BLaER1 treated with 17β-estradiol and CSF1 and Interleukin-3, amounts not matched to agents 10 nM and 100 nM (cell line): ENCODE measurements around the gene VIL1.
A peak's percentile ranks its signal among the peaks of the same experiment; 100 is the strongest.

Experiments used
- H3K27ac ChIP-seq, 11 experiments: shearing (Covaris generic); formaldehyde crosslinking; 2 replicates each; pipeline ENCODE4 v1.8.1; 2022
- H3K27me3 ChIP-seq, 11 experiments: shearing (Covaris generic); formaldehyde crosslinking; 2 replicates each; pipeline ENCODE4 v1.8.1; 2022
- H3K36me3 ChIP-seq, 11 experiments: shearing (Covaris generic); formaldehyde crosslinking; 2 replicates each; pipeline ENCODE4 v1.8.1; 2022
- H3K4me1 ChIP-seq, 10 experiments: shearing (Covaris generic); formaldehyde crosslinking; 2 replicates each; pipeline ENCODE4 v1.8.1; 2022
- H3K4me2 ChIP-seq, 11 experiments: shearing (Covaris generic); formaldehyde crosslinking; 2 replicates each; pipeline ENCODE4 v1.8.1; 2022
- H3K4me3 ChIP-seq, 10 experiments: shearing (Covaris generic); formaldehyde crosslinking; 2 replicates each; pipeline ENCODE4 v1.8.1; 2022
- H3K9ac ChIP-seq, 11 experiments: shearing (Covaris generic); formaldehyde crosslinking; 2 replicates each; pipeline ENCODE4 v1.8.1; 2022
- H3K9me3 ChIP-seq, 11 experiments: shearing (Covaris generic); formaldehyde crosslinking; replicated peaks in 1 of 11; 2 replicates each; pipeline ENCODE4 v1.8.1; 2022
- H4K20me1 ChIP-seq, 11 experiments: shearing (Covaris generic); formaldehyde crosslinking; 2 replicates each; pipeline ENCODE4 v1.8.1; 2022
- Cebpa-rat ChIP-seq, 11 experiments: shearing (Covaris generic); IDR thresholded peaks; 2 replicates each; pipeline ENCODE4 v1.8.1; 2022

The VIL1 gene

GRCh38 chr2:218400930-218401881 lies 17.7 kb upstream of the VIL1 start:
- no peaks in the 10 kb centered on the region for H3K9me3 ChIP-seq
- peaks cover 55 to 83% (median 77%) of the 10 kb centered on the region in 10 experiments for H3K4me1 ChIP-seq
- H3K36me3 ChIP-seq = peaks cover 33 to 47% (median 43%) of the 10 kb centered on the region in 11 experiments
- H3K27ac ChIP-seq = peak overlapping the region; percentile 44 to 100 (median 99); a peak in 21 of 22 replicates
- H3K4me3 ChIP-seq = peak overlapping the region; percentile 79 to 97 (median 93)
- peak overlapping the region; percentile 90 to 100 (median 98) for H3K4me2 ChIP-seq
- peak overlapping the region; percentile 94 to 100 (median 99) for H3K9ac ChIP-seq
- no peak for TF ChIP-seq Cebpa-rat (IDR thresholded peaks at IDR 0.05)
- peaks cover 0 to 26% (median 20%) of the 10 kb centered on the region in 11 experiments; a peak in 15 of 22 replicates for H3K27me3 ChIP-seq
- H4K20me1 ChIP-seq = peaks cover 14 to 51% (median 33%) of the 10 kb centered on the region in 11 experiments; a peak in 14 of 22 replicates

DNA sequence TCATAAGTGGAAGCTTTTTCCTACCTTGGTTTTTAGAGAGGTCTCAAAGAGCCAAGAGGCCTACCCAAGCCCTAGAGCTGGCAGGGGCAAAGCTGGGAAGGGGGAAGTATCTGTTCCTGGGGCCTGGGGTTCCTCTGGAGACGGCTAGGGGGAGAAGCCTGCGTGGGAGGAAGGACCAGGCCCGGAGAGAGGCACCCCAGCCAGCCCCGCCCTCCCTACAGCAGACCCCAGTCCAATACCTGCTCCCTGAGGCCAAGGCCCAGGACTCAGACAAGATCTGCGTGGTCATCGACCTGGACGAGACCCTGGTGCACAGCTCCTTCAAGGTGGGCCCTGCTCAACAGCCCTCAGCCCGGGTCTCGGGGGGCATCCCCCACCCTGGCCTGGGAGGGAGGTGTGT lies 17.0 kb upstream of the VIL1 start:
- Histone ChIP-seq H3K9me3 (no peaks in the 10 kb centered on the region), H3K4me1 (peaks cover 59 to 81% (median 77%) of the 10 kb centered on the region in 10 experiments), H3K36me3 (peaks cover 33 to 47% (median 43%) of the 10 kb centered on the region in 11 experiments), H3K4me3 (peak overlapping the region; percentile 79 to 97 (median 93); a peak in 19 of 20 replicates), H3K27me3 (peaks cover 0 to 25% (median 20%) of the 10 kb centered on the region in 11 experiments; a peak in 15 of 22 replicates), H3K9ac (peak overlapping the region; percentile 94 to 100 (median 99)), H3K4me2 (peak overlapping the region; percentile 90 to 100 (median 98)), H4K20me1 (peaks cover 14 to 51% (median 33%) of the 10 kb centered on the region in 11 experiments; a peak in 14 of 22 replicates), H3K27ac (peak overlapping the region in 10 of 11 experiments; percentile 96 to 100 (median 99); a peak in 16 of 22 replicates)
- no peak for TF ChIP-seq Cebpa-rat (IDR thresholded peaks at IDR 0.05)

GRCh38 chr2:218402491-218402901 lies 16.4 kb upstream of the VIL1 start:
- H3K4me3 ChIP-seq = peak overlapping the region in 8 of 10 experiments; percentile 79 to 97 (median 94); a peak in 14 of 20 replicates
- no peak for TF ChIP-seq Cebpa-rat (IDR thresholded peaks at IDR 0.05)
- H3K27ac ChIP-seq = peak overlapping the region in 8 of 11 experiments; percentile 85 to 100 (median 99); a peak in 9 of 22 replicates
- H3K9ac ChIP-seq = peak overlapping the region in 10 of 11 experiments; percentile 94 to 100 (median 98); a peak in 17 of 22 replicates
- no peaks in the 10 kb centered on the region for H3K9me3 ChIP-seq
- H4K20me1 ChIP-seq = peaks cover 14 to 51% (median 33%) of the 10 kb centered on the region in 11 experiments; a peak in 14 of 22 replicates
- H3K27me3 ChIP-seq = peaks cover 0 to 19% (median 15%) of the 10 kb centered on the region in 11 experiments; a peak in 15 of 22 replicates
- peaks cover 33 to 47% (median 43%) of the 10 kb centered on the region in 11 experiments for H3K36me3 ChIP-seq
- peak overlapping the region; percentile 90 to 100 (median 98); a peak in 21 of 22 replicates for H3K4me2 ChIP-seq
- H3K4me1 ChIP-seq = peaks cover 63 to 81% (median 77%) of the 10 kb centered on the region in 10 experiments

- Histone ChIP-seq H4K20me1 (peaks cover 14 to 51% (median 33%) of the 10 kb centered on the region in 11 experiments; a peak in 14 of 22 replicates), H3K4me3 (peak overlapping the region in 7 of 10 experiments; percentile 34 to 97 (median 93); a peak in 12 of 20 replicates), H3K4me1 (peaks cover 65 to 81% (median 77%) of the 10 kb centered on the region in 10 experiments), H3K9ac (peak overlapping the region; percentile 69 to 100 (median 97); a peak in 17 of 22 replicates), H3K27me3 (peaks cover 0 to 14% (median 11%) of the 10 kb centered on the region in 11 experiments; a peak in 15 of 22 replicates), H3K27ac (peak overlapping the region in 7 of 11 experiments; percentile 78 to 100 (median 97); a peak in 7 of 22 replicates), H3K4me2 (peak overlapping the region; percentile 90 to 100 (median 98)), H3K36me3 (peaks cover 33 to 47% (median 43%) of the 10 kb centered on the region in 11 experiments), H3K9me3 (no peaks in the 10 kb centered on the region)
- TF ChIP-seq Cebpa-rat (IDR thresholded peaks at IDR 0.05) = no peak
Measured at GRCh38 chr2:218402911-218403411, 16.0 kb upstream of the VIL1 start.

DNA sequence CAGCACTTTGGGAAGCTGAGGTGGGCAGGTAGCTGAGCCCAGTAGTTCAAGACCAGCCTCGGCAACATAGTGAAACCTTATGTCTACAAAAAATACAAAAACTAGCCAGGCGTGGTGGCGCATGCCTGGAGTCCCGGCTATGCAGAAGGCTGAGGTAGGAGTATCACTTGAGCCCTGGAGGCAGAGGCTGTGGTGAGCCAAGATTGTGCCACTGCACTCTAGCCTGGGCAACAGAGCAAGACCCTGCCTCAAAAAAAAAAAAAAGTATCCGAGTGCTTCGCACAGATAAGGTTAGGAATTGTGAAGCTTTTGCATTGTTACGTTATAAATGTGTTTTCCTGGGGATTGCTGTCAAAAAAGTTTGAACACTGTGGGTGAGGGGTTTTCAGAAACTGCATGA lies 15.1 kb upstream of the VIL1 start:
- Histone ChIP-seq H3K4me3 (peak overlapping the region; percentile 44 to 97 (median 84); a peak in 16 of 20 replicates), H3K9ac (peak overlapping the region; percentile 69 to 100 (median 94))

GRCh38 chr2:218404351-218405085 lies 14.4 kb upstream of the VIL1 start:
- H3K27ac ChIP-seq = peak overlapping the region; percentile 15 to 98 (median 78); a peak in 21 of 22 replicates
- TF ChIP-seq Cebpa-rat (IDR thresholded peaks at IDR 0.05) = no peak
- H3K4me3 ChIP-seq = peak overlapping the region; percentile 2 to 97 (median 68); a peak in 16 of 20 replicates
- peaks cover 14 to 51% (median 33%) of the 10 kb centered on the region in 11 experiments; a peak in 14 of 22 replicates for H4K20me1 ChIP-seq
- peak overlapping the region; percentile 90 to 100 (median 98) for H3K4me2 ChIP-seq
- peaks cover 71 to 76% (median 74%) of the 10 kb centered on the region in 10 experiments for H3K4me1 ChIP-seq
- H3K9me3 ChIP-seq = no peaks in the 10 kb centered on the region
- peak overlapping the region; percentile 69 to 100 (median 94) for H3K9ac ChIP-seq
- H3K36me3 ChIP-seq = peaks cover 33 to 47% (median 43%) of the 10 kb centered on the region in 11 experiments
- H3K27me3 ChIP-seq = no peaks in the 10 kb centered on the region

More for the DNA sequence above, 15.1 kb upstream of the VIL1 start:
- peaks cover 0 to 6% (median 3%) of the 10 kb centered on the region in 11 experiments; a peak in 11 of 22 replicates for H3K27me3 ChIP-seq
- peak overlapping the region in 10 of 11 experiments; percentile 58 to 98 (median 78); a peak in 17 of 22 replicates for H3K27ac ChIP-seq
- H4K20me1 ChIP-seq = peaks cover 14 to 51% (median 33%) of the 10 kb centered on the region in 11 experiments; a peak in 14 of 22 replicates
- peaks cover 73 to 81% (median 77%) of the 10 kb centered on the region in 10 experiments for H3K4me1 ChIP-seq
- peaks cover 33 to 47% (median 43%) of the 10 kb centered on the region in 11 experiments for H3K36me3 ChIP-seq
- peak overlapping the region; percentile 90 to 100 (median 98) for H3K4me2 ChIP-seq
- no peak for TF ChIP-seq Cebpa-rat (IDR thresholded peaks at IDR 0.05)
- H3K9me3 ChIP-seq = no peaks in the 10 kb centered on the region

GRCh38 chr2:218405086-218405745 lies 13.7 kb upstream of the VIL1 start:
- no peaks in the 10 kb centered on the region for H3K27me3 ChIP-seq
- peak overlapping the region; percentile 58 to 98 (median 78) for H3K27ac ChIP-seq
- no peak for TF ChIP-seq Cebpa-rat (IDR thresholded peaks at IDR 0.05)
- peak overlapping the region; percentile 69 to 100 (median 94) for H3K9ac ChIP-seq
- H3K9me3 ChIP-seq = no peaks in the 10 kb centered on the region
- peak overlapping the region; percentile 34 to 97 (median 68) for H3K4me3 ChIP-seq
- peaks cover 14 to 51% (median 33%) of the 10 kb centered on the region in 11 experiments; a peak in 14 of 22 replicates for H4K20me1 ChIP-seq
- peaks cover 33 to 47% (median 43%) of the 10 kb centered on the region in 11 experiments for H3K36me3 ChIP-seq
- H3K4me1 ChIP-seq = peaks cover 71 to 76% (median 74%) of the 10 kb centered on the region in 10 experiments
- peak overlapping the region; percentile 90 to 100 (median 98) for H3K4me2 ChIP-seq
